CD4-positive, alpha-beta T cell treated with Interleukin-4 for 4 hours (primary cell): ENCODE results near the gene COX5A.
"Not testable (repeated sequence)": the region's sequence is repeated elsewhere in the genome, so short reads cannot be mapped to it uniquely, and the experiment has no call there.

Experiments
- DNase-seq: peaks from one replicate; pipeline ENCODE4 v3.0.0-alpha.2; 2020

The COX5A gene

DNA sequence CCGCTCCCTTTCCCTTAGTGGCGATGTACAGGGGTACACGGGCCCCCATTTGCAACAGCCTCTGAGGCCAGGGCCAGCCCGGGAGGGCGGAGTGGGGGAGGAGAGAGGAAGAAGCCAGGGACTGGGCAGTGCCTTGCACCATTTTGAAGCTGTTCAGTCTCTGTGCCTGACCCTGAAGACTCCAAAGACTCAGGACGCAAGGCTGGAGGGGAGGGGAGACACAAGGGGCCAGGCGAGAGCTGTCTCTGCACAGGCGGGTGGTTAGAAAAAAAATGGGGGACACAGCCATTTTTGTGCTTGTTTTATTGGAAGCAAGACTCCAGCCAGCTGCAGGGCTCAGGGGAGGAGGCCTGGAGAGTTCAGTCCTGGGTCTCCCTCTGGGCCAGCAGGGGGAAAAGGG is 17.1 kb upstream of the COX5A start:
- DNase-seq = no peak

DNA sequence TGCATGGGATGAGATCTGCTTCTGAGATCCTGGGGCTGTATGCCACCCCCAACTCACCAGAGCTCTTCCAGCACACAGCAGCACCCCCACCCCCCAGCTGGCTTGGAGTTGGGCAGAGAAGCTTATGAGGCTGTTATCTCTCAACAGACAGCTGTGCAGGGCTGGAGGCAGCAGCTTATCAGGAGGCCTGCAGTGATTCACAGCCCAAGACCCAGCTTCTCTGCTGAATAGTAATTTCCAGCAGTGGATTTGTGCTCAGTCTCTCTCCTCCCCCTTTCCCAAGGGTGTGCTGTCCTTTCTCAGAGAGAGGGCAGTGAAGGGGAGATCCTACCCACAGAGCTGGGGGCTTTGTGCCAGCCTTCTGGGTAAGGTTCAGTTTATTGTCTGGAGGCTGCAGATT is 16.6 kb upstream of the COX5A start:
- no peak for DNase-seq

DNA sequence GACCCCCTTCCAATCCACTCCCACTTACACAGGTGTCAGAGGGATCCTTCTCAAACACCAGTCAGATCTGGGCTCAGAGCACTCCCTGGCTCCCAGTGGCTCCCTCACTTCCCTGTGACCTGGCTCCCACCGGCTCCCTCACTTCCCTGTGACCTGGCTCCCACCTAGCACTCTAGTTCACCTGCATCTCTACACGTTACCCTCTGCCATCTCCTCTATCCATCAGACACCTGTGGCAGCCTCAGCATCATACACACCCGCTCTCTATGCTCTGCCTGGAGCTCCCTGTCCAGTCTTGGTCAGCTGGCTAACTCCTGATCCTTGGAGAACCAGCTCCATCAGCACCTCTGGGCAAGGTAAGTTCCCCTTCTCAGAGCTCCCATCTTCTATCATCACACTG is 13.1 kb upstream of the COX5A start:
- DNase-seq = no peak

DNA sequence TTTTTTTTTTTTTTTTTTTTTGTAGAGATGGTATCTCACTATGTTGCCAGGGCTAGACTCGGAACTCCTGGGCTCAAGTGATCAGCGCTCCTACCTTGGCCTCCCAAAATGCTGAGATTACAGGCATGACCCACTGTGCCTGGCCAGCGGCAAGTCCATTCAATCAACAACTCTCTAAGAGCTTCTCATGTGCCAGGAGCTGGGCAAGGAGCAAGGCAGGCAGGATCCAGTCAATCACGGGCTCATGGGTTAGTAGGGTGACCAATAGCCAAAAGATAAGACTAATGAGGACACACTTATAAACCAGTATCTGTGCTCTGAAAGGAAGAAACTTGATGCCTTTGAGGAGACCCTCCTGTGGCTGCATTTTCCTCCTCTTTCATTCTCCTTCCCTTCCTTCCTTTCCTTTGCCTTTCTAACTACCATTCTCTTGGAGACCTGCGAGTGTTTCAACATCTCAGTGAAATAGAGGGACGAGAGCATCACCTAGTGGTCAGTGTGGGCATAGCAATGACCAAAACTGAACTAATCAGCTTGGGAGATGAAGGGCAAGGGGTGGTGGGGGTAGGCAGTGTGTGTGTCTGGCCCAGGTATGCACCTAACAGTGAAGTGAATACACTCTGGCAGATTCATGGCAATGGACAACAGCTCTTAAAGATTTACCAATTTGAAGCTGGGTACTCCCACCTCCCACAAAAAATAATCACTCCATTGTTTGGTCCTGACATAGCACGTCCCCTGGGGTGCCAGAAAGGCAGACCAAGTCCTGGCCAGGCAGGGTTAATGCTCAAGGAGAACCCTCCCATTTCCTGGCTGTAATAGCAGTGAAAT is 12.4 kb upstream of the COX5A start:
- DNase-seq = peak; percentile 80

DNA sequence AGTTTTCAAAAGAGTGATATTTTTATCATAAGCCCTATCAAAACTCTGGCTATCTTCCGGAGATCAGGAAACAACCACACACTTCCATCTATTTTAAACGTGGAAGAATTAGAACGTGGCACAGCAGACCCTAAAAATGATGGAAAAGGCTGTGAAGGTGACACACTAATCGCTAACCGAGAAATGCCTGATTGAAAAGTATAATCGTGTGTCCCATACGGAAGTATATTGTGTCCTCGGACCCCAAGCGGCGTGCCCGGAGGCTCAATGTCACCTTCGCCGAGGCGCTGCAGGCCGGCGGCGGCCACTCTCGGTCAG is 642 bp downstream of the COX5A start:
- no peak for DNase-seq

DNA sequence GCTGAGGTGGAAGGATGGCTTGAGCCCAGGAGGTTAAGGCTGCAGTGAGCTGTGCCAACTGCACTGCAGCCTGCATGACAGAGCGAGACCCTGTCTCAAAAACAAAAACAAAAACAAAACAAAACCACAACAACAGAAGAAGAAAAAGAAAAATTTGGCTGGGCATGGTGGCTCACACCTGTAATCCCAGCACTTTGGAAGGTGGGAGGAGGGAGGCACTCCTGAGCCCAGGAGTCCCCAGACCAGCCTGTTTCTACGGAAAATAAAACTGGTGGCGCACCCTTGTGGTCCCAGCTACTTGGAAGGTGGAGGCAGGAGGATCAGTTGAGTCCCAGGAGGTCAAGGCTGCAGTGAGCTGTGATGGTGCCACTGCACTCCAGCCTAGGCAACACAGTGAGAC is 2.7 kb downstream of the COX5A start:
- DNase-seq = not testable (repeated sequence)

DNA sequence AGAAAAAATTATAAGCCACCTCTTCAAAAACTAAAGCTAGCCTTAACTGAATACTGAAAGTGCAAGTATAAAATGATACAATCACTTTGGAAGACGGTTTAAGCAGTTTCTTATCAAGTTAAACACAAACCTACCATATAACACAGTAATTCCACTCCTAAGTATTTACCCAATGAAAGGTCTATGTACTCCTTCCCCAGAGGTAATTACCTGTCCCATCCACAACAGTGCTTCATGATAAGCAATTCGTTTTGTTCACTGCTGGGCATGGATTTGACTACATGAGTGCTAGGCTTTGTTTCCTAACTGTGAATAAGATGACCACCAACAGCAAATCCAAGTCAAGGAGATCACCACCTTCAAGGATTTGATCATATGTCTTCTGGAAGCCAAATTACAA is 4.3 kb downstream of the COX5A start:
- DNase-seq = no peak

DNA sequence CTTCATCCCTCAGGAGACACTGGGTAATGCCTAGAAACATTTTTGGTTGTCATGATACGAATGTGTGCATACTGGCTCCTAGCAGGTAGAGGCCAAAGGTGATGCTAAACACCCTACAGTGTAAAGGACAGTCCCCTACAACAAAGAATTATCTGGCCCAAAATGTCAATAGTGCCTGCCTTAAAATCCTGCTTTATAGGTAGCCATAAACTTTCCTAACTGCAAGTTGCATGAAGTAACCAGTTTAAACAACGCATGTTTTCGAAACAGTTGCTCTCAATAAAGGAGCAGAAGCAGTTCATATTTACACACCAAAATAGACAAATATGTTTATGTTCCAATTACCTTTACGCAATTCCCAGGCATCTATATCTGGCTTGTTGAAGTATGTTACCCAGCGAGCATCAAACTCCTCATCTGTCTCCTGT is 9.1 kb downstream of the COX5A start:
- DNase-seq = no peak

DNA sequence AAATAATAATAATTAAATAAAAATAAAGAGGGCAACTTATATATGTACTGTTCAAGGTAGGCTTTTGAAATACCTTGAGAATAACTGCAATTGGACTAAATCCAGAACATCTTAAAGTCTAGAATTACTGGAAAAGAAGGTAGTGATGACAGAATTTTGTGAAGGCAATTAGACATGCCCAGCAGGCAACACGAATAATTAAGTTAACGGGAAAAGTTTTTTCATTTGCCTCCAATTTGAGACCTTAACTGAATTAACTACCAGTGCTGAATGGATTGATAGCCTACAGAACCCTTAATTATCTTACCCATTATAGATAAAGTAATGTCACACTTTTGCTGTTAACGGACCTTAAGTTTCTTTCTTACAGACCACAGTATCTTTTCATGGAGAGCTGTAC is 13.3 kb downstream of the COX5A start:
- DNase-seq = no peak

DNA sequence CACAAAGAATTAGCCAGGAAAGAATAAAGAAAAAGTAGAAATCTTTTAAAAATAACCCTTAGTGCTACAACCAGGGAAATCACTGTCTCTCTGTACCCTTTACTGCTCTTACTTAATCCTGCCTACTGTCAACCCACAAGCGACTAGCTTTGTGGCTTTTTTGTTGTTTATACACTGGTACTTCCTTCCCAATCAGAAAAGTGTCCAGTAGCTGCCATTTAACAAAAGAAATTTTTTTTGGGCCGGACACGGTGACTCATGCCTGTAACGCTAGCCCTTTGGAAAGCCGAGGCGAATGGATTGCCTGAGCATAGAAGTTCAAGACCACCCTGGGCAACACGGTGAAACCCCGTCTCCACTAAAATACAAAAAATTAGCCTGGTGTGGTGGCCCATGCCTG is 17.4 kb downstream of the COX5A start:
- DNase-seq = no peak

DNA sequence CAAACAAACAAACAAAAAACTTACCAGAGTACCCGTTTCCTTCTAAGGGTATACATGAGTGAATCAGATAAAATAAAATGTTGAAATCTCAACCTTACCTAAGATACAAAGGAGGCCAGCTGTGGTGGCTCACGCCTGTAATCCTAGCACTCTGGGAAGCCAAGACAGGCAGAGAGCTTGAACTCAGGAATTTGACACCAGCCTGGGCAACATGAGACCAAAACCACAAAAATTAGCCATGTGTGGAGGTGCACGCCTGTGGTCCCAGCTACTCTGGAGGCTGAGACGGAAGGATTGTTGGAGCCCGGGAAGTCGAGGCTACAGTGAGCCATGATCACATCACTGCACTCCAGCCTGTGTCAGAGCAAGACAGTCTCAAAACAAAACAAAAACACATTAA is 20.2 kb downstream of the COX5A start:
- DNase-seq = no peak

DNA sequence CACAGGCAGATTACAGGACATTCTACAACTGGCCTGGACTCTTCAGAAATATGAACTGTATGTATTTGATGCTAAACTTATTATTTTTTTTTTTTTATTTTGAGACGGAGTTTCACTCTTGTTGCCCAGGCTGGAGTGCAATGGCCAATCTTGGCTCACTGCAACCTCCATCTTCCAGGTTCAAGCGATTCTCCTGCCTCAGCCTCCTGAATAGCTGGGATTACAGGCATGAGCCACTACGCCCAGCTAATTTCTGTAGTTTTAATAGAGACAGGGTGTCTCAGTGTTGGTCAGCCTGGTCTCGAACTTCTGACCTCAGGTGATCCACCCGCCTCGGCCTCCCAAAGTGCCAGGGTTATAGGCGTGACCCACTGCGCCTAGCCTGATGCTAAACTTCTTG is 24.1 kb downstream of the COX5A start:
- DNase-seq = not testable (repeated sequence)

DNA sequence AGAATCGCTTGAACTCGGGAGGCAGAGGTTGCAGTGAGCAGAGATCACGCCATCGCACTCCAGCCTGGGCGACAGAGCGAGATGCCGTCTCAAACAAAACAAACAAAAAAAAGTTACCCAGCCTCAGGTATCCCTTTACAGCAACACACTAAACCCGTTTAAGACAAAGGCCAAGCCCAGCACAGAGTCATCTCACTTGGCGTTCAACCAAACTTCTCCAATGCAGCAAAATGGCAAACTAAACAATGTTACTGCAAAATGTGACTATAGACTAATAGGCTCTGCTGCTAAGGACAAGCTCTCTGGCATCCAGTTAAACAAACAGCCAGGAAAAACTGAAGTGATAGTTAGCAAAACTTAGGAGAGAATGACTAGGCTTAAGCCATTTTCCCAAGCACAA is 24.8 kb downstream of the COX5A start:
- no peak for DNase-seq

DNA sequence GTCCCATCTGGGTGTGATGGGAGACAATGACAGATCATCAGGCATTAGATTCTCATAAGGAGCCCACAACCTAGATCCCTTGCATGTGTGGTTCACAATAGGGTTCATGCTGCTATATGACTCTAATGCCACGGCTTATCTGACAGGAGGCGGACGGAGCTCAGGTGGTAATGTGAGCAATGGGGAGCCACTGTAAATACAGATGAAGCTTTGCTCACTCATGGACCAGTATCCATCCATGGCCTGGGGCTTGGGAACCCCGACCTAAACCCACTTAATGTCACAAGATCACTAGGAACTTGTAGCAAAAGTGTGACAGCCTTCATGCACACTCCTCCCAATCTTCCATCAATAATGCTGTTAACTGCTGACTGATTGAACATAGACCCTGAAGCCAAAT is 29.2 kb downstream of the COX5A start:
- no peak for DNase-seq

DNA sequence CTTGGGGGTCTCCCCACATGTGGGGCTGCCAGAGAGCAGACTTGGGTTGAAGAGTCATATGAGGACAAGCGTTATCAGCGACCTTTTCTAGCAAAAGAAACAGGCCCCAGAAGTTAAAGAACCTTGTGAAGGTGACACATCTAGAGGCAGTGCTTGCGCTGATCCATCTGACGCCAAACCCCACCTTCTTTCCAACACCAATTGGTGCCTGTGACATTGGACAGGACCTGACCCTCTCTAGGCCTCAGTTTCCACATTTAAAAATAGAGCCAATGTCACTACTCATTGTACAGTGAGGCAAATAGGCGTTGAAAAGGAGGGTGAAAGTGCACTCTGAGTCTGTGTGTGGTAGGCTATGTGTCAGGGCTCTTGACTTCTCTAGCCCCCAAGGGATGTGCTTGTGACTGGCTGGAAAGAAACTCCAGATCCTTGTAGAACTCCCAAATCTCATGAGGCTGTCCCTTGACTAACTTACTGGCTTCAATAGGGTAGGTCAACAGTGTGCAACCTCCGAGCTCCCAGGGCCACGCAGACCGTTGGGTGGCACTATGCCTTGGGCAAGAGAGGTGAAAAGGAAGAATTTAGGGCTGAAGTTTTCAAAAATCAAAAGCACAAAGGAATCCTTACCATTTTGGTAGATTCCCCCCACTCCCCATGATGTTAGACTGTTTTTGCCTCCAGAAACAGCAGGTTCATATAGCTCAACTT is 30.6 kb downstream of the COX5A start:
- peak; percentile 5 for DNase-seq

DNA sequence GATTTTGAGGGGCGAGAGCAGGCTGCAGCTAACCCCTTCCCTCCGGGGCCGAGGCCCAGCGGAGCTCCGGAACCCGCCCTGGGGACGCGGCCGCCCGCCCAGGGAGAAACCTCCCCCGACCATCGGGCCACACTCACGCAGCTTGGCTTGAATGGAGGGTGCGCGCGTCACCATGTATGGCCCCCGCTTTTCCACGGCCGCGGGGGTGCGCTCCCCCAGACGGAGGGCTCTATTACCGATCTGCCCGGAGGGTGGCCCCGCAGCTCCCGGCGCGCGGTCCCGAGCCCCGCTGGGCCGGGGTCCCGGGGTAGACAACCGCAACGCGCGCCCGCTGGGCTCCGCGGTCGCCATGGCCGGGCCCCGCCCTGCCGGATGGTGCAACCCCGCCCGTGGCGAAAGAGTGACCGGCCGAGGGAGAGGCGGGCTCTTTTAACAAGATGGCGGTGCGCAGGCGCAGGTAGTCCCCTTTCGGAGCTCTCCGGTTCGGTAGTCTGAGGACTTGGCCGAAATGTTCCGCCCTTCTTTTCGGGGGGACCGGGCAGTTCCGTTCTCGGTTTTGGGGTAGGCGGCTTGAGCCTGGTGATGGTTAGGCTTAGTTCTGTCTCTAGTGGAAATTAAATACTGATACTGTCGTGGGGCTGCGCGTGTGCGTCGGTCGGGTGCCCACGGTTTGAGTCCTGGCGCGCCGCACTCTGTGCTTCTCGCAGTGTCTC is 31.3 kb downstream of the COX5A start, which contains the start of gene FAM219B:
Gene FAM219B, minus strand, starts transcription at position 402 of the 713 bp plus-strand sequence. Its CDS starts 51 bp downstream, at position 351.
- DNase-seq = peak; percentile 73

DNA sequence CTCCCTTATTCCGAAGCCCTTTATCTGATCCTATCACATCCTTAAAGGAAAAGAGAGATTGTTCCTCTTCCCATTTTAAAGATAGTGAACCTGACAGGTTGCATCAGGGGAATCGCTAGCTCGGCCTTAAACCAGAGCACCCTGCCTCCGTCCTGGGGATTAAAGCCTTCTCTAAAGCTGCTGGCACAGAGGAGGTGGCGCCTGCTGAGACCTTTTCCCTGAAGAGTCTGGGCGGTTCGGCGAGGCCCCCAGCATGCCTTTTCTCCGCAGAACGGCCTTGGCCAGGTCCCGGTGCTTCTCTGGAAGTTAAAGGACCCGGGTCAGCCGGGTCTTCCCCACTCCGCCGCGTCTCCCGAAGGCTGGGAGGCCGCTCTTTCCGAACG is 31.8 kb downstream of the COX5A start:
- DNase-seq = peak; percentile 7

DNA sequence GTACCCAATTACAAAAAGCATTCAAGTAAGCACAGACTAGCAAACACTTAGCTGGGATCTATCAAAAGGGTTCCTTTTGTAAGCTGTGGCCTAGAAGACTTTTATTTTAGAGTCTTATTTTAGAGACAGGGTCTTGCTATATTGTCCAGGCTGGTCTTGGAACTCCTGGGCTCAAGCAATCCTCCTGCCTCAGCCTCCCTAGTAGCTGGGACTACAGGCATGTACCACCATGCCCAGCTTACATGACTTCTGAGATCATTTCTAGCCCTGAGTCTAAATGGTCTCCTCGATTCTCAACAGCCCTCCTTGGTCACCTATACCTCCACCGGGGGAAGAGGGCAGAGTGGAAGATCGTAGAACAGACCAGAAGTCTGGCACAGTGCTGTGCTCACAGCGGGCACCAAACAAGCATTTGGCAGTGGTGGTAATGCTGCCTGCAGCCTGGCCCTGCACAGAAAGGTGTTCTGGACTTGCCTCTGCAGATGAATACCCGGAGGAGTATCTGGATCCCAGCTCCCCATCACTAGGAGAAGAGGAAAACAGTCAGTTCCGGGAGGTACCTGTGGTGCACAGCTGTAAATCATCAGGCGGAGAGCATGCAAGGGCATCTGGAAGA is 33.6 kb downstream of the COX5A start:
- DNase-seq = no peak

DNA sequence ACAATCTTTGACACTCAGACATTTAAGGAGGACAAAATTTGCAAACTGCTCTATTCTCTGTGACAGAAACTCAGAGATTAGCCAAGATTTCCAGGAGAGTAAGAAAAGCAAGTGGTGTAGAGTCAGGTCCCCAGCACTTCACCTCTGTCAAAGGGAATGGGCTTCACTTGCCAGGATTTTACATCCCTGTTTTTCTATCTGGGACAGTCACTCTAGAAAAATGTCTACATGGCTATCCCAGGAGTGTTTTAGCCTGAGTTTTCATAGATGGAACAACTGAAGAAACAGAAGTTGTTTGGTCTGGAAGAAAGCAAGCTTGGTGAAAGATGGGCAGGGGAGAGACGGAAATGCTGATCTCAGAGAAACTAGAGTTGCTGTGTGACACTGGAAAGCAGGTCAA is 34.2 kb downstream of the COX5A start:
- no peak for DNase-seq

DNA sequence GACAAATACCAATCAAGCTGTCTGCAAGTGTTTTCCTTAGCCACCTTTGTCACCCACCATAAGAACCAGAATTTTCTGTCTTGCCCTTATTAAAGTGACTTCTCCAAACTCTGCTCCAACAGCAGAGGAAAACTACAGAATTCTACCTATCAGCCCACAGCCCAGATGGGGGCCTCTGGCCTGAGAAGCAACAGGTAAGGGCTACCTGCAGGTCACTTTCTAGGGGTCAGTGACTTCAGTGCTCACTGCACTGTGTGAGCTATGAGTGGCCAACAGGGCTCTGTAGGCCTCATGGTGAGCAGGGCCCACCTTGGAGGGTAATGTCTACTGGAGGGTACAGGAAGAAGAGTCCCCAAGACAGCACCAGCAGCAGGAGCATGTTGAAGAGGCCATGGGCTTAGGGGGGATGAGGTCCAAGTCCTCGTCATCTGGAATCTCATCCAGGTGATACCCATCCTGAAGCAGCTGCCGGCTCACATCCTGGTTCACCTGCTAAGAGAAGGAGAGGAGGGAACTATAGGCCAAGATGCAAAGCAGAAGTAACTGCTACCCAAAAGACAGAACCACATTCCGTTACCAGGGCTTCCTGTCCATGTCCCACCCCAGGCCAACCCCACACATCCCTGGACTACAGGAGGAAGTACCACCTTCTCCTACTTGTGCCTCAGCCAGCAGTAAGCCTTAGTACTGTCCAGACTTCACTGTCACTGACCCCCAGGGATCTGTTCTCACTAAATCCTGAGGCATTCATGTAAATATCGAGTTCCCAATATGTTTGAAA is 35.4 kb downstream of the COX5A start:
- DNase-seq = no peak

DNA sequence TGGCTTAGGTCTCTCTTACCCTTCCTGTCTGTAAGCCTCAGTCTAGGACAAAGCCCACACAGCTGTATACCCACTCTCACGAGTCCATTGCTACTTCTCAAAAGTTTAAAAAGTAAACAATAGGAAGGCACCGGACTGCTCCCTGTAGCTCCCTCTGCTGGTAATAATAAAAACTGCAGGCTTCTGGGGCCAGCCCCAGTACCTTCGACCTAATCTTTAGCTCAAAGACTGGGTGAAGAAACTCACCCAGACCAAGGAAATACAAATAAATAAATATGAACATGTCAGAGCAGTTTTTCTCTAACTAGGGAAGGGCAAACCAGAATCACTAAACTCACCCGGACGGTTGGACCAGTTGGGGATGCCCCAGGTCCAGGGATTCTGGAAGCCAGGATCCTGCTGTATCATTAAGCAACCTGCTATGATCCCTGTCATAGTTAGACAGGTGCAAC is 36.2 kb downstream of the COX5A start:
- peak; percentile 70 for DNase-seq

DNA sequence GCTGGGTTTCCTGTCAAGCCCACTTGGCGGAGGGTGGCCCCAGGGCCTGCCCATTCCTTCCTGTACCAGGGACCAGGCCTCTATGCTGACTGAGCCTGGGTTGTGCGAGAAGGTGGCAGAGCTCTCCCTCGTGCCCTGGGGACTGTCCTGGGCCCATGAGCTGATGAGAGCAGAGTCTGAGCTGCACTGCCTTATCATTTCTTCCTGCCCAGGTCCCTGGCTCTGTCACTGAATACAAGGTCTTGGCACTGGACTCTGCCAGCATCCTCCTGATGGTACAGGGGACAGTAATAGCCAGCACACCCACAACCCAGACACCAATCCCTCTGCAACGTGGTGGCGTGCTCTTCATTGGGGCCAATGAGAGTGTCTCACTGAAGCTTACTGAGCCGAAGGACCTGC is 40.6 kb downstream of the COX5A start:
- DNase-seq = no peak

DNA sequence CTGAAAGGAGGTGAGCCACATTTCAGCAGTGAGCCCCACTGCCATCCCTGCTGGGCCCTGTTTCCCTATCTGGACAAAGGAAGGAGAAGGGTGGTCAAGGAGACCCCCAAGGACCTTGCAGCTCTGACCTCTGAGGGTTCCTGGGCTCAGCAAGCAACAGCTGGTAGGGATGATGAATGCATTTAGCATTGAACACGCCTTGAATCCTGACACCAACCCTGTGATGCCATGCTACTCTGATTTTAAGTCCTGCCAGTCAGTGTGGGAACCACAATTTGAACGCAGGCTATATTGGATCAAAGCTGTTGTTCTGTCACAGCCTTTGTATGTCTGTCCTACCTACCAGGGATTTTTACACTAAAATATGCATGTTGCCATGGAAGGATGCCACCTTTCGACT is 41.6 kb downstream of the COX5A start:
- DNase-seq = no peak
